Hindlimb muscle (tissue), 1 donor: ENCODE data around the gene PREX1. TPM values are rescaled to one million over a fixed set of nuclear protein-coding genes. Genes with fewer than 3 reads are reported as not detected.
"Not testable (repeated sequence)": the region's sequence is repeated elsewhere in the genome, so short reads cannot be mapped to it uniquely, and the experiment has no call there.

Source experiments
- DNase-seq: peaks from one replicate; pipeline ENCODE4 v3.0.0-alpha.2; 2013
- polyA plus RNA-seq: library from polyadenylated mRNA; unstranded; fragments of 120-200 nt; gene quantifications from one replicate; pipeline ENCODE4 v1.2.1, GENCODE V29; 2013; ENCODE audit not compliant: insufficient read length

The PREX1 gene
- polyA plus RNA-seq, 1 donor, result 20.0 TPM

DNA sequence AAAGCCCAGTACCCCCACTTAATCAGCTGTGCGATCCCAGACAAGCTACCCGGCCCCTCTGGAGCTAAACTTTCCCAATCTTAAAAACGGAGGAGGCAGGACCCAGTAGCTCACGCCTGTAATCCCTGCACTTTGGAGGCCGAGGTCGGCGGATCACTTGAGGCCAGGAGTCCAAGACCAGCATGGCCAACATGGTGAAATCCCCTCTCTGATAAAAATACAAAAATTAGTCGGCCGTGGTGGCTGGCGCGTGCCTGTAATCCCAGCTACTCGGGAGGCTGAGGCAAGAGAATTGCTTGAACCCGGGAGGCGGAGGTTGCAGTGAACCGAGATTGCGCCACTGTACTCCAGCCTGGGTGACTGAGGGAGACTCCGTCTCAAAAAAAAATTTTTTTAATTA lies 1.3 kb downstream of the PREX1 start:
- not testable (repeated sequence) for DNase-seq

DNA sequence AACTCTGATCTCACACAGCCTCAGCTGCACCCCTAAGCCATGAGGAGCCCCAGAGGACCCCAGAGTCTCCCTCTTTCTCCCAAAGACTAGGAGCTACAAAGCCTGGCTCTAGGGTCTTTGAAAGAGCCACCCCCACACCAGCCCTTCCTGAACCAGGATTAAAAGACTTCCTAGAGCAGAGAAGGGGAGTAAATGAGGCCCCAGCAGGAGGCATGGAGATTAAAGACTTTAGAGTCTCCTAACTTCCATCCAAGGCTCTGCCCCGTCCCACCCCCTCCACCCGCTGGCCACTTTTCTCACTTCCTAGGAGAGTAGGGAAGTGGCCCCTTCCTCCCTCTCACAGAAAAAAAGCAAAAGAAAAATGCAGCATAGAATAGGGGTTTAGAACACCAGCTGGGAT lies 1.7 kb downstream of the PREX1 start:
- no peak for DNase-seq

DNA sequence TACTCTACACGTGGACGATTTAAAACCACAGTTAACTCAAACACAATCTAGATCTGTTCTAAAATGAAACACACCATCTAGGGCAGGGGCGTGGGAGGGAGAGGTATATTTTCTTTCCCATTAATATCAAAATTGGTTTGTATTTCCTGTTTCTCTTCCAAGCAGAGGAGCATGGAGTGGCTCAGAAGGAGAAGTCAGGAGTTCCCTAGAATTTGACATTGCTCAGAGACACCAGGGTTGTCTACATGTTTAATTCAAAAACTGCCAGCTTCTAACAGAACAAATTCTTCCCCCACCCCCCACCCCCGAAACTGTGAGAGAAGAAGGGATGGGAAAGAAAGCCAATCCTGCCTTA lies 2.3 kb downstream of the PREX1 start:
- DNase-seq, result no peak

DNA sequence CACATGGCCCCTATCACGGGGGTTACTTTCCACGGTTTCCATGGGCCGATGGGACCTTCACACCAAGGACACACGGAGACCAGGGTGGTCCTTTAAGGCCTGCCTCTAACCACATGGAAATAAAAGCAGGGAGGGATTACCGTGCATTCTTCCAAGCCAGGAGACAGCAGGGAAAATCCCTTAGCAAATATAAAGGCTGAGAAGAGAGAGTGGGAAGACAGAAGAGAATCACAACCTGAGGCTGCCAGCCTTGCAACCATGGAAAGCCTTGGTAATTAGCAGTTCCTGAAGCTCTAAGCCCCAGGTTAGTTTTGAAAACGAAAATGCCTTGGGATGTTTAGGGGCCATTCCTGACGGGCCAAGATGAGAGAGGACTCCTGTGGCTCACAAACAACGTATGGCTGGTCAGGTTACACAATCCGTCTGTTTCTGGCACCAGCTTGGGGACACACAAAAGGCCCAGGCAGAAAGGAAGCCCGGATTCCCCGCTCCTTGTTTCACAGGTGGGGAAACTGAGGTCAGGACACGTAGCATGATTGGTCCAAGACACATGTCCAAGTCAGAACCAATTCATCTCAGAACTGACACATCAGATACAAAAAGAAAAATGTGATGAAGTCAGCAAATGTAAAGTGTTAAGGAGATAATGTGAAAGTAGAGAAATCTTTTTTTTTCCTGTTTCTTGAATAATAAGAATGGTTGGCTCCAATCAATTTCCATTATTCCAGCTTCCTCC lies 2.8 kb downstream of the PREX1 start:
- DNase-seq, result no peak

DNA sequence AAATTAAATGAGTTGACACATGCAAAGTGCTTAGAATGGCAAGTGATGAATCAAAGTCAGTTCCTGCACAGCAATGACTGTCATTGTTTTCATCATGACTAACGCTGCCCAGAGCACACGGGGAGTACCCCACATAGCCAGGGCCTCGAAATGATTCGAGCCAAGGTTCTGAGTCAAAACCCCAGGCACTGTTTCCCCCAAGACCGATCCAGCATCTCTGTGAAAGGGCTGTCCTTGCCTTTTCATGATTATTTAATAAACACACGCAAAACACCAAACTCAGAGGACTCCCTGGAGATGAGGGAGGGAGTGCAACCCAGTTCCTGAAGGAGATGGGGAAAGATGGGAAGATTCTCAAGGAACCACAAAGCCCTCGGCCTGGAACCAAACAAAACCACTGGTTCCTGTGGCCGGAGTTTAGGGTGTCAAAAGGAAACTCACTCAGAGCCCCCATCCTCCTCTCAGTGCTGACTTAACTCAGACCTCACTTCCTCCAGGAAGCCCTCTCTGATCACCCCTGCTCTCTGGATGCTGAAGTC lies 3.8 kb downstream of the PREX1 start:
- no peak for DNase-seq

DNA sequence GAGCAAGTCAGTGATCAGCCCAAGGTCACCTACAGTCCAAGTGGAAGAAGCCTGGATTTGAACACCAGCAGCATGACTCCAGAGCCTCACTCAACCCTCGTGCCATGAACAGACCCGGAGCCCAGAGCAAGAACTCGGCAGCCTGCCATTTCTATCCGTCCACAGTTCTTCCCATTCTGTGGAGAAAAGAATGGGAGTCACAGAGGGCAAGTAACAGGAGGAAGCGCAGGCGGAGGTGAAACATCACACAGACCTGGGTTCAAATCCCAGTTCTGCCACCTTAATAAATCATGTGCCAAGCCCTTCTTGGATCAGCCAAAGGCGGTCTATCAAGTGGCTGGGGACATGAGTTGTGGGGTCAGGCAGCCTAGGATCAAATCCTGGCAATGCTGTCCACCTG lies 4.3 kb downstream of the PREX1 start:
- DNase-seq, result no peak

DNA sequence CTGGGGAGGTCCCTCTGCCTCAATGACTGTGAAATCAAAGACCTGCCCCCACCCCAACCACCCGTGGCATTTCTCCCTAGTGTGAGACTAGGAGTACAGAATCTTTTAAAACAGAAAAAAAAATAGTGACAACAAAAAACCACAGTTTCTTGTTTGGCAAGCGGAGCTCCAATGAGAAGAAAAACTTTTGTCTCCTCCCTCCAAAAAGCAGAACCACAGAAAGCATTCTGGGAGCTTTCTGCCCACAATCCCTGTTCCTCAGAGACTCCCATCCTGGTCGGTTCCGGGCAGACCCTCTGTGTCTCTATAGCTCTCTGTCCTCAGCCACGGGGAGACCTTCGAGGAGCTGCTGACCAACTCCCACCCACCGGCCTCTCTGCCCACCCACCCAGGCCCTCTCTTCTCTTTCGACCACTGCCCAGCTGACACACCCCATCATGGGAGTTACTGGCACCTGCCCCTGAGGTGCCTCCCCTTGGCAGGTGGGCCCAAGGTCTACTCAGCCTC lies 4.9 kb downstream of the PREX1 start:
- no peak for DNase-seq

DNA sequence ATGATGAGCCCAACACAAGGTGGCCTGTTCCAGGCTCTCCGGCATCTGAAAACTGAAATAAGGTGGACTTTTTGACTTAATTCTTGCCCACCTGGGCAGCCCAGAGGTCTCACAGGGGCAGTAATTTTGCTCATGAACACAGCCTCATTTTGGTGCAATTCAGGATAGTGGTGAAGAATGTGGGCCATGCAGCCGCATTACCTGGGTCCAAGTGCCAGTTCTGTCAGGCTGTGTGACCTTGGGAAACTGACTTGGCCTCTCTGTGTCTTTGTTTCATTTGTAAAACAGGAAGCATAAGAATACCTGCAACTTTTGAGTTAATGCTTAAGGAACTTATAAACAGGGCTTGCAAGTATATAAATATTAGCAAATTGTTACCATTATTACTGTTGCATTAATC lies 5.6 kb downstream of the PREX1 start:
- DNase-seq, result no peak

DNA sequence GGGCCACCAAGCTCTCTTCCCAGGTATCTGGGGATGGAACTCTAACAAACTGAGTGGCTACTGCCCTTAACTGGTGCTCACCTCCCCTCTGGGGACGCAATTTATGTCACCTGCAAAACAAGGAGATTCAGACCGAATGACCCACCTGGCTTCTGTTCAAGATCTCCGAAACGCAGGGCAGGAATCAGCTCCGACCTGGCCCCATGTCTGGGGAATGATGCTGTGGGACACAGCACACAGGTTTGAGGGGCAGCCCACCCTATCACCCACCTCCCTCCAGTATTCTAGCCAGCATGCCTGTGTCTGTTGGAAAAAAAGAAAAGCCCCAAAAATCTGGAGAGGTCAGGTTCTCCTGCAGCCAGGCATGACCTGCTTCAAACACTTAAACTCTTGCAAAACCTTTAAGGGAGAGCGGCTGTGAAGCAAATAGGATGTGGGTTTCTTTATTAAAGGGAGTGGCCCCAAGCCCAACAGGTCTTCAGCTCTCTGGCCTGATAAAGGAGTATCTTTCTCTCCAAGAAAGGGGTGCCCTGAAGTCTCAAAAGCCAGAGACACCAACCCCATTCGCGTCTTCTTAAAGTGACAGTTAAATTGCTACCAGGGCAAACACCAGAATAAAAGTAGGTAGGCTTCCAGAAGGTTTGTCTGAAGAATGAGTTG lies 6.4 kb downstream of the PREX1 start:
- DNase-seq, result no peak

DNA sequence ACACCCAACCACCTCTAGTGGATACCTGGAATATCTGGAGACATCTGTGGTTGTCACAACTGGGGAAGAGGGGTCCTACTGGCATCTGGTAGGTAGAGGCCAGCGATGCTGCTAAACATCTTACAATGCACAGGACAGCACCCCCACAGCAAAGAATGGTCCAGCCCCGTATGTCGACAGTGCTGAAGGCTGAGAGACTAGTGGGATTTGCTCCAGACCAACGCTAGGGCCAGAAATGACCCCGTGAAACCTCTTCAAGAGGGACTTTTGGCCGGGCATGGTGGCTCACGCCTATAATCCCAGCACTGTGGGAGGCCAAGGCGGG lies 7.2 kb downstream of the PREX1 start:
- no peak for DNase-seq

DNA sequence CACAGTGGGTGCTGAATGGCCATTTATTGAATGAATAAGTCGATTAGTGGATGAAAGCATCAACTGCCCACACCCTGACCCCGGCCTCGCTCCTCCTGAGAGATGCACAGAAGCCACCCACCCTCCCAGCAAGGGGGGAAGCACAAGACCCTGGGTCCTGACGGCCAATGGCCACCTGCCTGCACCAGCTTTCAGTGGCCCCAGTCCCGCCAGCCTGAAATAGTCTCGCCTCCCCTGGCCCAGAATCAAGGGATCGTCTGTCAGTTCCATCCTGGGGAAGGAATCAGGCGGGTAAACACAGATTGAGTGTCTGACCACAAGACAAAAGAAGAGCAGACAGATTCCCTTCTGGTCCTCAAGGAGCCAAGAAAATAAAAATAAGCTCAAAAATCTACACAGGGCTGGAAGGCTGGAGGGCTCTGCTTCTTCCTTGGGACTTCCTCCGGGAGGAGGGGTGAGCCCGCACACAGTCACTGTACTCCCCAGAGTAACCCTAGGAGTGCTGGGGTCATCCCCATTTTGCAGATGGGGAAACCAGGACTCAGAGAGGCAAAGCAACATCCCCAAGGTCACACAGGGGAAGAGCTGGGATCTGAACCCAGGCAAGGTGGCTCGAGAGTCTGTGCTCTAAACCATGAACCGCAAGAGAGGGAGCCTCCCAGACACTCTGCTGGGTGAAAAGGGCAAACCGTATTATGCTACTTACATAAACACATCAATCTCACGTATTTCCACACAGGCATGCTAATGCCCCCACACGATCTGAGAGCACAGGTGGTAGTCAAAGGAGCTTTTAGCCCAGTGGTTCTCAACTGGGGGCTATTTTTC lies 7.8 kb downstream of the PREX1 start:
- no peak for DNase-seq

DNA sequence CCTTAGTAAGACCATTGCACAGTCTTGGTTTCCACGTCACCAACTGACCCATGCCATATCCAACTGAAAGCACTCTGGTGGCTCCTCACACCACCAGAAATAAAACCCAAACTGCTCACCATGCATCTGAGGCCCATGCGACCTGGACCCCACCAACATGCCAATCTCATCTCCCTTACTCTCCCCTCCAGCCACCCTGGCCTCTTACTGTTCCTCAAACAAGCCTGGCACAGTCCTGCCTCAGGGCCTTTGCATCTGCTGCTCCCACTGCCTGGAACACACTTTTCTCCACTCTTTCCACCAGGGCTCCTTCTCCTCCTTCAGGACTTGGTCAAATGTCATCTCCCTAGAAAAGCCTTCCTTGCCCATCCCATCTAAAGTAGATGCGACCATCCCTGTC lies 8.7 kb downstream of the PREX1 start:
- no peak for DNase-seq

DNA sequence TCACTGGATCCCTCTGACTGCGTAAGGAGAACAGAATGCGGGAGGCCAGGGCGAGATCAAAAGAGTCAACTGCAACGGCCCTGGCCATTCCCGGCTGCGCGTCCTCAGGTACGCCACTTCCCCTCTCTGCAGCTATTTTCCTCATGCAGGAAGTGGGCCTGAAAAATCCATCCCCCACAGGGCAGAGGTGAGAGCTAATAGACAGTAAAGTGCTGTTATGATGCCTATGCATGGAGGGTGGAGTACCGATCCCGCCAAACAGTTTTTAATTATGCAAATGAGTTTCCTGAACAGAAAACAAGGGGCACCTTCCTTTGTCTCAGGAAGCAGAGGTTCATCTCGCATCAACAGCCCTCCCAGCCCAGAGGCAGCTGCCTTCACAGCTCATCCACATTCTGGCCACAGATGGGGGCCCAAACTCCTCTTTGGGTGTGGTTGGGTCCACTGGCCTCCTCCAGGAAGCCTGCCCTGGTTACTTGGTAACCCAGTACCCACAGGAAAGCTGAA lies 9.3 kb downstream of the PREX1 start:
- no peak for DNase-seq

DNA sequence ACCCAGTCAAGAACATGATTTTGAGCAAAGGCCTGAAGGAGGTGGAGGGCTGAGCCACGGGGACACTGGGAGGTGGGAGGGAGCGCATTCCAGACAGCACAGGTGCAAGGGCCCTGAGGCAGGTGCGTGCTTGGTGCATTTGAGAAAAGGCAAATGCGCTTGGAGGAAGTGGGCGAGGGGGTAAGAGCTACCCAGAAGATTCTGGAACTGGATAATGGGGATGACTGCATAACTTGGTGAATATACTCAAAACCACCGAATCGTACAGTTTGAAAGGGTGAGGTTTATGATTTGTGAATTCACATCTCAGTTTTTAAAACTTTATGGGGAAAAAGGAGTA lies 9.8 kb downstream of the PREX1 start:
- no peak for DNase-seq

DNA sequence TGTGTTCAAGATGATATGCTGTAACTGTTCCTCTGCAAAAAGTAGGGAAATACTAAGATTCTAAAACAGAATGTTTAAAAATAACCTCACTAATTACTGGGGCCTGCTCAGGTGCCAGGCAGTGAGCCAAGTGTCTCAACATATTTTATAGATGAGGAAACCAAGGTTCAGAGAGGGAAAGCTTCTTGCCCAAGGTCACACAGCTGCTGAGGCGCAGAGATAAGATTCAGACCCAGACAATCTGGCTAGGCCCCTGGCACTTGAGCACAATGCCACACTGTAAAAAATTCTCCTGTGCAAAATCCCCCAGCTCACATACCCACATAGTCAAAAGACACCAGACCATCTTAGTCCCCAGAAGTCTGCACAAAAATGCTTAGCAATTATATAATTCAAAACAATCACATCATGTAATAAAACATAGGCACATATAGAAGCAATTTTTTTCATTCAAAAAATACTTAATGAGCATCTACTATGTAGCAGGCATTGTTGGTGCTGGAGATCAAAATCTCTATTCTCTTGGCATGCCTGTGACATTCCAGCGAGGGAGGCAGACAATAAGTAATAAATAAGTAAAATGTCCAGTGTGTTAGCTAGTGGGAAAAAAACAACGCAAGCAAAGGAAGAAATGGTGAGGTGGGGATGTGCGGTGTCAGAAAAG lies 10.3 kb downstream of the PREX1 start:
- DNase-seq, result no peak

DNA sequence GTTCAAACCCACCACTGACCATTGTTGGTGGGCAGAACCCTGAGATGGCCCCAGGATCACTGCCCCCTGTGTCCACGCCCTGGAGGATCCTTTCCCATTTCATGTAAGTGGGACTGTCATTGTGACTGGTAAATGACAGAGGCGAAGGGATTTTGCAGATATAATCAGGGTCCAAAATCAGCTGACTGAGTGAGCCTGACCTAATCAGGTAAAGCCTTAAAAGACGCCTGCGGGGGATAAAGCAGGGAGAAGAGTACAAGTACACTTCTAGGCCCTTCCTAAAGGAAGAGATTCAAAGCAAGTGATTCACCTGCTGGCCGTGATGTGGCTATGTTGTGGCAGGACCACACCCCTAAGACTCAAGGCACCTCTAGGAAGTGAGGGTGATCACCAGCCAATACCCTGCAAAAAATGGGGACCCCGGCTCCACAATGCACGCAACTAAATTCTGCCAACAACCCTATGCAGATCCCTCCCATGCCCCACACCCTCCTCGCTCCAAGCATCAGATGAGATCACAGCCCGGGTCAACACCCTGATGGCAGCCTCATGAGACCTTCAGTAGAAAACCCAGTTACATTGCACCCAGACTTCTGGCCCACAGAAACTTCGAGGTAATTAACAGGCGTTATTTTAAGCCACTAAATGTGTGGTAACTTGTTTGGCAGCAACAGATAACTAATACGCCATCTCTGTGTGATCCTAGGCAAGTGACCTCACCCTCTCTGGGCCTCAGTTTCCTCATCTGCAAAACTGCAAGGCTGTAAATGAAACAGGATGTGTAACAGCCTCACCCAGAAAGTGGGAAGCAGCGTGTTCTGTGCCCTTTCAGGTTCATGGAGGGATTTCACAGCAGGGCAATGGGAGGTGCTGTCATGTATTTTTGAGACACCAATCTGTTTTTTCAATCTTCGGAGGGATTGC lies 11.3 kb downstream of the PREX1 start:
- DNase-seq, result no peak

DNA sequence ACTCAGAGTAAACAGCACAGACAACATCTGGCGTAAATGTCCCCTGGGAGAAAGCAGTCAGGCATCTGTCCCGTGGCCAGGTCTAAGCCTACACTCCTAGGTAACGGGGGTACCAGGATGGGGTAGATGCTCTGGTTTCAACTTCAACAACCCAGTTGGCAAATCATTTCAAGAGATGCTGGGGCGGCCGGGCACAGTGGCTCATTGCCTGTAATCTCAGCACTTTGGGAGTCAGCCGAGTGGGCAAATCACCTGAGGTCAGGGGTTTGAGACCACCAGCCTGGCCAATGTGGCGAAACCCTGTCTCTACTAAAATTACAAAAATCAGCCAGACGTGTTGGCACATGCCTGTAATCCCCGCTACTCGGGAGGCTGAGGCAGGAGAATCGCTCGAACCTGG lies 12.3 kb downstream of the PREX1 start:
- no peak for DNase-seq

DNA sequence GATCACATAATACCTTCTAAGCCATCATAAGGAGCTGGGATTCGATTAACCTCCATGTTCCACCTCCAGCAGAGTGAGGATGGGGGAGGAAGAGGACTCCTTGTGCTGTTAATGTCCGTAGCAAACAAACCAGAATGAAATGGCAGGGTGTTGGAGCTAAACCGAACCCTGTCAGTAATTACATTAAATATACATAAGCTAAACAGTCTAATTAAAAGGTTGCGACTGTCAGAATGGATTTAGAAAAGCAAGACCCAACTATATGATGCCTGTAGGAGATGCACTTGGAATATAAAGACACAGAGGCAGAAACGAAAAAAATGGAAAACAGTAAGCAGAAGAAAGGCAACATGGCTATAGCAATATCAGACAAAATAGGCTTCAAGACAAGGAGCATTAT lies 13.2 kb downstream of the PREX1 start:
- DNase-seq, result no peak

DNA sequence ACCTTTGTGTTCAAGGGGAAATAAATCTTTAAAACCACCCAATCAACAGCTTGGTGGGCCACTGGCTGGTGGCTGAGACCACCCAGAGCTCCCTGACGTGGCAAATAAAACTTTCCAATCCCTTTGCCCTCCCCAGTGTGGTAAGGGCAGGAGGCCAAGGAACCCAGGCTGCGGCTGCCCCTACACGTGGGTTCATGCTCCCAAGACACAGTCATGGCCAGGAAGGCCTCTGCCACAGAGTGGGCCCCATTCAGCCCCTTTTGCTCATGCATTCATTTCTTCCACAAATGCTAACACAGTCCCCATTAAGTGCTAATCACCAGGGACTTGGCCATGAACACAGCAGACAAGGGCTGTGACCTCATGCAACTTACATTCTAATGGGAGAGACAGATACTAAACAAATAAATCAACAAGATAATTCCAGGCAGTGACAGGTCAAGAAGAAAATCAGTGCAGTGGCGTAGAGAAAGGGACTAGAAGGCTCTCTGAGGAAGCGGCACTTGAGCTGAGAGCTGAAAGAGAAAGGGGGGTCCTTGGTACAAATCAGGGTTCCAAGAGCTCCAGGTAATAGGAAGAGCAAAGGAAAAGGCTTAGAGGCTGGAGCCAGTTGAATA lies 13.8 kb downstream of the PREX1 start:
- no peak for DNase-seq

DNA sequence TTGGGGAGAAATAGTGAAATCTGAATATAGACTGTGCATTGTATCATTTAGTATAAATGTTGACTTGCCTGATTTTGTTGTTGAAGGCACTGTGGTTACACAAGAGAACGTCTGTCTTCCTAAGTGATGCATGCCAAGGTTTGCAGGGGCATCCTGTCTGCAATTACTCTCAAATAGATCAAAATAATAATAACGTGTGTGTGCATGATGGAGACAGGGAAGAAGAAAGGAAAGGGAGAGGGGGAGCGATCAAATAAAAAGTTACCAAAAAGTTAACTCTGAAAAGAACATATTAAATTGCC lies 14.4 kb downstream of the PREX1 start:
- DNase-seq, result no peak
